ENCODE data around the gene CHN2.

DNA sequence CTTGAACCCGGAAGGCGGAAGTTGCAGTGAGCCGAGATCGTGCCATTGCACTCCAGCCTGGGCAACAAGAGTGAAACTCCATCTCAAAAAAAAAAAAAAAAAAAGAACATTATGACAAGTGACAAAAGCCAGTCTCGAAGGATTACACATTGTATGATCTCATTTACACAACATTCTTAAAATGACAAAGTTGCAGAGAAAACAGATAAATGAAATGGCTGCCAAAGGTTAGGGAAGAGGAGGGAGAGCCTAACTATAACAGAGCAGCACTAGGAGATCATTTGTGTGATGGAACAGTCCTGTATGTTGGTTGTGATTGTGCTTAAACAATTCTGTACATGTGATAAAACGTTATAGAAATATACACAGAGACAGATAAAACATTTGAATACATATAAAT, 32.0 kb upstream of the CHN2 start:
- TF ChIP-seq BHLHE40 (IDR thresholded peaks at IDR 0.05; ENCODE audit: borderline replicate concordance): no peak
- TF ChIP-seq, protein P1, sequence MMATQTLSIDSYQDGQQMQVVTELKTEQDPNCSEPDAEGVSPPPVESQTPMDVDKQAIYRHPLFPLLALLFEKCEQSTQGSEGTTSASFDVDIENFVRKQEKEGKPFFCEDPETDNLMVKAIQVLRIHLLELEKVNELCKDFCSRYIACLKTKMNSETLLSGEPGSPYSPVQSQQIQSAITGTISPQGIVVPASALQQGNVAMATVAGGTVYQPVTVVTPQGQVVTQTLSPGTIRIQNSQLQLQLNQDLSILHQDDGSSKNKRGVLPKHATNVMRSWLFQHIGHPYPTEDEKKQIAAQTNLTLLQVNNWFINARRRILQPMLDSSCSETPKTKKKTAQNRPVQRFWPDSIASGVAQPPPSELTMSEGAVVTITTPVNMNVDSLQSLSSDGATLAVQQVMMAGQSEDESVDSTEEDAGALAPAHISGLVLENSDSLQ (IDR thresholded peaks at IDR 0.05): no peak
